OCI-LY3 (cell line): ENCODE results near the gene ITGA2.

Source experiments
- EZH2phosphoT487 ChIP-seq: fragments of 200-600 bp; shearing (Covaris generic); IDR thresholded peaks from 2 replicates; pipeline ENCODE4 v1.6.1; 2018; ENCODE audit warnings: antibody characterized with exemption, mixed run types, low read depth
- TF ChIP-seq, protein P1 (sequence below): fragments of 200-600, 300-600 bp; sonication (generic); IDR thresholded peaks from 2 replicates; pipeline ENCODE4 v1.5.1; 2014; ENCODE audit warnings: antibody characterized with exemption, low read length, low read depth

DNA sequence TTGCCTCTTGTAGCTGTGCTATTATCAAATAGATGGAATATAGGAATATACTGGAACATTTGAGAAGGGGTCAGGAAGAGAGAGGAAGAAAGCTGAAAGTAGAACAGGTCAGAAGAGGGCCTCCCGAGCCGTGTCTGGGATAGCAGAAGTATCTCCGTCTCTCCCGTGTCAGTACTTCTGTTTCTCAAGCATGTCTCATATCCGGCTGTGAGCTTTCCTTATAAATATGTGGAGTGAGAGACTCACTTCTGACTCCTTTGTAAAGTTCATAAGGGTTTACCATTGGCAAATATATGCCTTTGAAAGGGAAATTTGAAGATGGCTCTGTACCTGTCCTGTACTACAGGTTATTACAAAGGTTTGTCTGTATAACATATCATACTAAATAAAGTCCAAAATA lies 70.1 kb downstream of the ITGA2 start:
- TF ChIP-seq, protein P1, sequence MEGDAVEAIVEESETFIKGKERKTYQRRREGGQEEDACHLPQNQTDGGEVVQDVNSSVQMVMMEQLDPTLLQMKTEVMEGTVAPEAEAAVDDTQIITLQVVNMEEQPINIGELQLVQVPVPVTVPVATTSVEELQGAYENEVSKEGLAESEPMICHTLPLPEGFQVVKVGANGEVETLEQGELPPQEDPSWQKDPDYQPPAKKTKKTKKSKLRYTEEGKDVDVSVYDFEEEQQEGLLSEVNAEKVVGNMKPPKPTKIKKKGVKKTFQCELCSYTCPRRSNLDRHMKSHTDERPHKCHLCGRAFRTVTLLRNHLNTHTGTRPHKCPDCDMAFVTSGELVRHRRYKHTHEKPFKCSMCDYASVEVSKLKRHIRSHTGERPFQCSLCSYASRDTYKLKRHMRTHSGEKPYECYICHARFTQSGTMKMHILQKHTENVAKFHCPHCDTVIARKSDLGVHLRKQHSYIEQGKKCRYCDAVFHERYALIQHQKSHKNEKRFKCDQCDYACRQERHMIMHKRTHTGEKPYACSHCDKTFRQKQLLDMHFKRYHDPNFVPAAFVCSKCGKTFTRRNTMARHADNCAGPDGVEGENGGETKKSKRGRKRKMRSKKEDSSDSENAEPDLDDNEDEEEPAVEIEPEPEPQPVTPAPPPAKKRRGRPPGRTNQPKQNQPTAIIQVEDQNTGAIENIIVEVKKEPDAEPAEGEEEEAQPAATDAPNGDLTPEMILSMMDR, result no peak
- no peak for TF ChIP-seq EZH2phosphoT487
